ENCODE results near the gene SPRR1A.

- TF ChIP-seq, protein P1, sequence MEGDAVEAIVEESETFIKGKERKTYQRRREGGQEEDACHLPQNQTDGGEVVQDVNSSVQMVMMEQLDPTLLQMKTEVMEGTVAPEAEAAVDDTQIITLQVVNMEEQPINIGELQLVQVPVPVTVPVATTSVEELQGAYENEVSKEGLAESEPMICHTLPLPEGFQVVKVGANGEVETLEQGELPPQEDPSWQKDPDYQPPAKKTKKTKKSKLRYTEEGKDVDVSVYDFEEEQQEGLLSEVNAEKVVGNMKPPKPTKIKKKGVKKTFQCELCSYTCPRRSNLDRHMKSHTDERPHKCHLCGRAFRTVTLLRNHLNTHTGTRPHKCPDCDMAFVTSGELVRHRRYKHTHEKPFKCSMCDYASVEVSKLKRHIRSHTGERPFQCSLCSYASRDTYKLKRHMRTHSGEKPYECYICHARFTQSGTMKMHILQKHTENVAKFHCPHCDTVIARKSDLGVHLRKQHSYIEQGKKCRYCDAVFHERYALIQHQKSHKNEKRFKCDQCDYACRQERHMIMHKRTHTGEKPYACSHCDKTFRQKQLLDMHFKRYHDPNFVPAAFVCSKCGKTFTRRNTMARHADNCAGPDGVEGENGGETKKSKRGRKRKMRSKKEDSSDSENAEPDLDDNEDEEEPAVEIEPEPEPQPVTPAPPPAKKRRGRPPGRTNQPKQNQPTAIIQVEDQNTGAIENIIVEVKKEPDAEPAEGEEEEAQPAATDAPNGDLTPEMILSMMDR (IDR thresholded peaks at IDR 0.05; ENCODE audit: low read depth, low read length), result no peak
- no peak for TF ChIP-seq EZH2phosphoT487 (IDR thresholded peaks at IDR 0.05; ENCODE audit: low read depth)
Observed at GRCh38 chr1:152967201-152967600, 16.7 kb upstream of the SPRR1A start.

Data from OCI-LY3 (cell line).